GM12801 (cell line): ENCODE measurements around the gene RAB37.

ENCODE experiments used
- CTCF ChIP-seq: IDR thresholded peaks from one replicate; pipeline ENCODE4 v1.5.1; 2011; ENCODE audit warnings: control low read depth; ENCODE audit not compliant: insufficient read length; ENCODE audit errors: extremely low read depth

RAB37 gene

GRCh38 chr17:74746376-74746775 is 9.3 kb downstream of the RAB37 start:
- no peak for TF ChIP-seq CTCF

DNA sequence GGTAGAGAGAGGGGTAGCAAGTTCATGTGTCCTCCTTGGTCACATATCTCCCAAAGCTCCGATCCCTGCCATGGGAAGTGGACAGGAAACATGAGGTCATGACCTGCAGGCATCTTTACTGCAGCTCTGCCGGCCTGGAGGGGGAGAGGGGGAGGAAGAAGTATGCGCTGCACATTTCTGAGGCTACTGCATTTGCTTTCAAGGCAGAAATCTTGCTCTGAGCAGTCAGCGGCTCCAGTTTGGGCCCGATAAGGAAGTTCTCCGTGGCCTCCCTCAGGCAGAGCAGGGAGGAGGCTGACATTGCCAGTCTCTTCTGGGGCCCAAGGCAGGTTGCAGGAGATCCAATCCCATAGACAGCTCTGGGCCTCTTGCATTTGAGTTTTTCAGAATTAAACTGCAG is 9.9 kb downstream of the RAB37 start:
- TF ChIP-seq CTCF, result no peak

GRCh38 chr17:74748279-74748528 is 11.1 kb downstream of the RAB37 start:
- no peak for TF ChIP-seq CTCF

- no peak for TF ChIP-seq CTCF
These were observed 11.6 kb downstream of the RAB37 start, which contains the start of gene NHERF1 for GRCh38 chr17:74748529-74749278. Gene NHERF1, plus strand, starts transcription at chr17:74748628. Its CDS starts 219 bp downstream, at chr17:74748847.

- TF ChIP-seq CTCF, result no peak
These were observed 12.4 kb downstream of the RAB37 start for GRCh38 chr17:74749279-74750038.

- no peak for TF ChIP-seq CTCF
These were observed 12.9 kb downstream of the RAB37 start for GRCh38 chr17:74750039-74750326.

GRCh38 chr17:74750327-74751069 is 13.4 kb downstream of the RAB37 start:
- no peak for TF ChIP-seq CTCF
